ENCODE results near the gene LACRT. TPM values are rescaled to one million over a fixed set of nuclear protein-coding genes. Genes with fewer than 3 reads are reported as not detected.

Gene LACRT
- total and polyA plus RNA-seq, 2 of the 4 experiments (the other 2 are of a cell fraction), result not detected

GRCh38 chr12:54627304-54627703, 7.4 kb downstream of the LACRT start:
- no peak overlapping the region for H3K18ac ChIP-seq (ENCODE audit: low read depth, low read length)
- no peak overlapping the region for H3K4me2 ChIP-seq (ENCODE audit: low read depth, low read length)
- no peaks in the 10 kb centered on the region for H3K4me1 ChIP-seq (ENCODE audit: control insufficient read depth, insufficient read depth, low read length)
- no peak for DNase-seq
- no peak overlapping the region for H2AK9ac ChIP-seq (replicated peaks; ENCODE audit: low read depth, low read length, poor library complexity)
- H3K56ac ChIP-seq (ENCODE audit: extremely low read depth, insufficient read depth, low read length), result no peak overlapping the region
- no peak overlapping the region for H3K23ac ChIP-seq (ENCODE audit: low read depth, low read length)
- H4K8ac ChIP-seq (ENCODE audit: low read depth in 2 of 2, low read length in 2 of 2), result no peak overlapping the region
- no peak overlapping the region for H2BK120ac ChIP-seq (ENCODE audit: low read depth, low read length)
- H2AK5ac ChIP-seq (ENCODE audit: low read depth, low read length), result no peak overlapping the region
- H3K27me3 ChIP-seq (ENCODE audit: control insufficient read depth, insufficient read depth, low read length), result no peaks in the 10 kb centered on the region
- H3K79me1 ChIP-seq (ENCODE audit: low read depth in 1 of 2, low read length in 2 of 2), result no peaks in the 10 kb centered on the region
- ChIA-PET POLR2A (ENCODE audit: unreplicated experiment) (no interaction called here), CTCF (no interaction called here)
- ATAC-seq (ENCODE audit: low read depth), result no peak
- H2BK15ac ChIP-seq (ENCODE audit: low read depth, low read length), result no peak overlapping the region
- H4K20me1 ChIP-seq (ENCODE audit: insufficient read depth, low read length), result no peaks in the 10 kb centered on the region
- H2BK5ac ChIP-seq (ENCODE audit: low read depth, low read length, poor library complexity, severe bottlenecking), result no peak overlapping the region
- H3K36me3 ChIP-seq (ENCODE audit: control insufficient read depth, insufficient read depth, low read length), result no peaks in the 10 kb centered on the region
- H4K91ac ChIP-seq (ENCODE audit: insufficient read depth, low read depth, low read length), result no peak overlapping the region
- TF ChIP-seq CHD1 (IDR thresholded peaks at IDR 0.05; ENCODE audit: low read depth, low read length), result no peak
- no peak for TF ChIP-seq MXI1 (IDR thresholded peaks at IDR 0.05; ENCODE audit: borderline replicate concordance, low read depth, low read length)
- no peak for TF ChIP-seq CEBPB (IDR thresholded peaks at IDR 0.05; ENCODE audit: low read depth, low read length)
- no peak for TF ChIP-seq RAD21 (IDR thresholded peaks at IDR 0.05; ENCODE audit: low read length)
- no peak for TF ChIP-seq ELK1 (IDR thresholded peaks at IDR 0.05; ENCODE audit: borderline replicate concordance, low read depth, low read length)
- TF ChIP-seq FOS (IDR thresholded peaks at IDR 0.05; ENCODE audit: low read depth, low read length), result no peak
- TF ChIP-seq SMC3 (IDR thresholded peaks at IDR 0.05; ENCODE audit: low read depth, low read length), result no peak
- no peak for TF ChIP-seq CTCF (conservative IDR thresholded peaks at IDR 0.05; ENCODE audit: low read depth, low read length)
- TF ChIP-seq RFX5 (IDR thresholded peaks at IDR 0.05; ENCODE audit: low read depth, low read length), result no peak
- no peak for TF ChIP-seq NFE2L2 (IDR thresholded peaks at IDR 0.05; ENCODE audit: low read depth, low read length)
- no peak for TF ChIP-seq POLR2A (IDR thresholded peaks at IDR 0.05; ENCODE audit: low read depth, low read length)
- TF ChIP-seq MAFK (IDR thresholded peaks at IDR 0.05; ENCODE audit: low read depth, low read length), result no peak
- TF ChIP-seq USF2 (IDR thresholded peaks at IDR 0.05; ENCODE audit: low read depth, low read length), result no peak
- TF ChIP-seq RCOR1 (IDR thresholded peaks at IDR 0.05; ENCODE audit: insufficient replicate concordance, low read length), result no peak
- no peak for TF ChIP-seq MAZ (IDR thresholded peaks at IDR 0.05; ENCODE audit: borderline replicate concordance, low read depth, low read length)
- no peak for TF ChIP-seq BHLHE40 (IDR thresholded peaks at IDR 0.05; ENCODE audit: low read depth, low read length)
- no peak overlapping the region for H3K9ac ChIP-seq (ENCODE audit: low read depth, low read length)
- no peak overlapping the region for H2BK20ac ChIP-seq (ENCODE audit: low read depth, low read length)
- no peak overlapping the region for H3K4me3 ChIP-seq (ENCODE audit: insufficient read depth, low read depth, low read length)
- BruUV-seq (replicated peaks), result no TSS peak
- no peak overlapping the region for H3K14ac ChIP-seq (replicated peaks; ENCODE audit: low read depth, low read length)
- no peak overlapping the region for H3K27ac ChIP-seq (ENCODE audit: insufficient read depth, low read length)
- no peaks in the 10 kb centered on the region for H3K9me1 ChIP-seq (ENCODE audit: insufficient read depth, low read length)
- dilution Hi-C loops (cut with HindIII; ENCODE audit: low sequenced_read_pairs, unreplicated experiment) (no loop called here), intact Hi-C loops (cut with micrococcal nuclease) (no loop called here), in situ Hi-C loops (cut with MboI; ENCODE audit: low sequenced_read_pairs) (no loop called here)
- H2AFZ ChIP-seq (replicated peaks; ENCODE audit: low read length, poor library complexity), result no peak overlapping the region
- WGBS, 2 experiments (ENCODE audit: extremely low coverage in 2 of 2, insufficient read length in 1 of 2), result 14% methylated on average over 1 of the region's 3 CpGs; no CpG with 5 or more reads in 1 of the 2 experiments
- no peak overlapping the region for H4K5ac ChIP-seq (ENCODE audit: low read depth, low read length)
- no peak overlapping the region for H3K4ac ChIP-seq (ENCODE audit: low read depth, low read length)
- H3K9me3 ChIP-seq (ENCODE audit: control insufficient read depth, insufficient read depth, low read length), result no peaks in the 10 kb centered on the region
